Prostate gland (tissue), 2 donors: ENCODE measurements around the gene STMN1.

Source experiments
- POLR2A ChIP-seq: fragments of 450-650 bp; IDR thresholded peaks from one replicate; pipeline ENCODE4 v1.6.1; 2016; ENCODE audit warnings: antibody characterized with exemption, mild to moderate bottlenecking
- POLR2AphosphoS5 ChIP-seq: sonication (generic); formaldehyde crosslinking; IDR thresholded peaks from one replicate; pipeline ENCODE4 v1.6.1; 2017; ENCODE audit warnings: antibody characterized with exemption
- TF ChIP-seq, protein P1 (sequence below), 4 experiments: fragments of 200-600 bp in 2 of 4; fragments of 450-650 bp in 2 of 4; sonication (generic) in 2 of 4; IDR thresholded peaks; 1 replicate in 3 of 4; 2 replicates in 1 of 4; pipeline ENCODE4 v1.5.1; 2016 to 2019; ENCODE audit warnings: antibody characterized with exemption in 4 of 4, mild to moderate bottlenecking in 2 of 4, moderate library complexity in 2 of 4

DNA sequence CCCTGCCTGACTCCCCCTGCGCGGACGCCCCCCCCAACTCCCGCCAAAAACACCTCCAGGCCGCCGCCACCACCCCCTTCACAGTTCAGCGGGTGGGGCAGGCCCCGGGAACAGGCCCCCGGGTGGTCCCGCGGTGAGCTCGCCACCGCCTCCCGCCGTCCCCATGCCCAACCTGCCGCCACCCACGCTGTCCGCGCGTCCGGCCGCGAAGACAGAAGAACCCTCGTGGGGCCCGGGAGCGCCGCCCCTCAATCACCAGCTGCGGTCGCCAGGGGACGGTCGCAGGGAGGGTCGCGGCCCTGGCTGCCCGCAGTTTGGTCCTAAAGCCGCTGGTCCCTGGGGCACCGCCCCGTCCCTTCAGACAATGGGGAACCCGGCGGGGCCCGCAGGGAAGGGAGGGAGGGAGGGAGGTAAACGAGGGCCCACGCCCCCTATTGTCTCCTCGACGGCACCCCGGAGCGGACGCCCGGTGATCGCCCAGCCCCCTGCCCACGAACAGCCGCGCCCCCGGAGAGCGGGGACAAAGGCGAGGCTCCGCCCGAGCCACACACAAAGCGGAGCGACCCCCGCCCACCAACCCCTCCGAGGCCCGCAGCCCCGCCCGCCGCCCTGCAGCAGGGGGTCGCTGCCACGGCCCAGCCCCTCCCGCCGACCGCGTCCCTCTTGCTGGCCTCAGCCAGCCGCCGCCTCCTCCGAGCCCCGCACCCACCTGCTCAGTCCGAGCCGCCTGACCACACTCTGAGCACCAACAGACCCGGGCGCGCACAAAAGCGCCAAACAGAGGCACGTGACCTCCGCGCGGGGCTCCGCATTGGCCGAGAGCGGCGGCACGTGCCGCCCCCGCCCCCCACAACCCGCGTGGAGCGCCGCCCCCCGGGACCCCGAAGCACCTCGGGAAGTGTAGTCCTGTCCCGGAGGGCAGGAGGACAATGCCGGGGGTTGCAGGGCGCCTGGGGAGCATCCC, at the start of gene STMN1:
- TF ChIP-seq, protein P1, sequence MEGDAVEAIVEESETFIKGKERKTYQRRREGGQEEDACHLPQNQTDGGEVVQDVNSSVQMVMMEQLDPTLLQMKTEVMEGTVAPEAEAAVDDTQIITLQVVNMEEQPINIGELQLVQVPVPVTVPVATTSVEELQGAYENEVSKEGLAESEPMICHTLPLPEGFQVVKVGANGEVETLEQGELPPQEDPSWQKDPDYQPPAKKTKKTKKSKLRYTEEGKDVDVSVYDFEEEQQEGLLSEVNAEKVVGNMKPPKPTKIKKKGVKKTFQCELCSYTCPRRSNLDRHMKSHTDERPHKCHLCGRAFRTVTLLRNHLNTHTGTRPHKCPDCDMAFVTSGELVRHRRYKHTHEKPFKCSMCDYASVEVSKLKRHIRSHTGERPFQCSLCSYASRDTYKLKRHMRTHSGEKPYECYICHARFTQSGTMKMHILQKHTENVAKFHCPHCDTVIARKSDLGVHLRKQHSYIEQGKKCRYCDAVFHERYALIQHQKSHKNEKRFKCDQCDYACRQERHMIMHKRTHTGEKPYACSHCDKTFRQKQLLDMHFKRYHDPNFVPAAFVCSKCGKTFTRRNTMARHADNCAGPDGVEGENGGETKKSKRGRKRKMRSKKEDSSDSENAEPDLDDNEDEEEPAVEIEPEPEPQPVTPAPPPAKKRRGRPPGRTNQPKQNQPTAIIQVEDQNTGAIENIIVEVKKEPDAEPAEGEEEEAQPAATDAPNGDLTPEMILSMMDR (IDR thresholded peaks at IDR 0.05): peak in 1 of 4 experiments; percentile 12
- TF ChIP-seq POLR2A (peak; percentile 89), POLR2AphosphoS5 (peak; percentile 94)
